BE2C (cell line): ENCODE data around the gene CUEDC1.
A peak's percentile ranks its signal among the peaks of the same experiment; 100 is the strongest.

Experiments used
- DNase-seq: peaks from one replicate; pipeline ENCODE4 v3.0.0-alpha.2; 2020
- H3K27me3 ChIP-seq: fragments of 250-450 bp; sonication (Bioruptor Pico); 2 replicates; pipeline ENCODE4 v1.5.1; 2020; ENCODE audit warnings: mild to moderate bottlenecking
- H3K36me3 ChIP-seq: fragments of 250-450 bp; sonication (Bioruptor Pico); 2 replicates; pipeline ENCODE4 v1.5.1; 2020; ENCODE audit warnings: mild to moderate bottlenecking
- H3K4me1 ChIP-seq: fragments of 250-450 bp; sonication (Bioruptor Pico); 2 replicates; pipeline ENCODE4 v1.5.1; 2020
- H3K4me3 ChIP-seq: 2 replicates; pipeline ENCODE4 v1.5.1; 2011; ENCODE audit warnings: low read depth, low read length
- H3K9me3 ChIP-seq: fragments of 250-450 bp; sonication (Bioruptor Pico); 2 replicates; pipeline ENCODE4 v1.5.1; 2020
- TF ChIP-seq, protein P1 (sequence below): IDR thresholded peaks from 2 replicates; pipeline ENCODE4 v1.5.1; 2012; ENCODE audit warnings: mild to moderate bottlenecking, low read depth, low read length

CUEDC1 gene

GRCh38 chr17:57999496-58000017, 44.3 kb upstream of the CUEDC1 start:
- peaks cover 70% of the 10 kb centered on the region for H3K36me3 ChIP-seq
- TF ChIP-seq, protein P1, sequence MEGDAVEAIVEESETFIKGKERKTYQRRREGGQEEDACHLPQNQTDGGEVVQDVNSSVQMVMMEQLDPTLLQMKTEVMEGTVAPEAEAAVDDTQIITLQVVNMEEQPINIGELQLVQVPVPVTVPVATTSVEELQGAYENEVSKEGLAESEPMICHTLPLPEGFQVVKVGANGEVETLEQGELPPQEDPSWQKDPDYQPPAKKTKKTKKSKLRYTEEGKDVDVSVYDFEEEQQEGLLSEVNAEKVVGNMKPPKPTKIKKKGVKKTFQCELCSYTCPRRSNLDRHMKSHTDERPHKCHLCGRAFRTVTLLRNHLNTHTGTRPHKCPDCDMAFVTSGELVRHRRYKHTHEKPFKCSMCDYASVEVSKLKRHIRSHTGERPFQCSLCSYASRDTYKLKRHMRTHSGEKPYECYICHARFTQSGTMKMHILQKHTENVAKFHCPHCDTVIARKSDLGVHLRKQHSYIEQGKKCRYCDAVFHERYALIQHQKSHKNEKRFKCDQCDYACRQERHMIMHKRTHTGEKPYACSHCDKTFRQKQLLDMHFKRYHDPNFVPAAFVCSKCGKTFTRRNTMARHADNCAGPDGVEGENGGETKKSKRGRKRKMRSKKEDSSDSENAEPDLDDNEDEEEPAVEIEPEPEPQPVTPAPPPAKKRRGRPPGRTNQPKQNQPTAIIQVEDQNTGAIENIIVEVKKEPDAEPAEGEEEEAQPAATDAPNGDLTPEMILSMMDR: peak; percentile 84
- no peak for DNase-seq
- H3K9me3 ChIP-seq: no peaks in the 10 kb centered on the region
- H3K4me1 ChIP-seq: peaks cover 2% of the 10 kb centered on the region; the same call in 1 of the 2 replicates
- no peak overlapping the region for H3K4me3 ChIP-seq
- no peaks in the 10 kb centered on the region for H3K27me3 ChIP-seq

GRCh38 chr17:57999010-57999495, 43.8 kb upstream of the CUEDC1 start:
- no peaks in the 10 kb centered on the region for H3K9me3 ChIP-seq
- H3K4me3 ChIP-seq: no peak overlapping the region
- H3K4me1 ChIP-seq: no peaks in the 10 kb centered on the region
- peaks cover 65% of the 10 kb centered on the region for H3K36me3 ChIP-seq
- TF ChIP-seq, protein P1: no peak
- no peak for DNase-seq
- H3K27me3 ChIP-seq: no peaks in the 10 kb centered on the region

DNA sequence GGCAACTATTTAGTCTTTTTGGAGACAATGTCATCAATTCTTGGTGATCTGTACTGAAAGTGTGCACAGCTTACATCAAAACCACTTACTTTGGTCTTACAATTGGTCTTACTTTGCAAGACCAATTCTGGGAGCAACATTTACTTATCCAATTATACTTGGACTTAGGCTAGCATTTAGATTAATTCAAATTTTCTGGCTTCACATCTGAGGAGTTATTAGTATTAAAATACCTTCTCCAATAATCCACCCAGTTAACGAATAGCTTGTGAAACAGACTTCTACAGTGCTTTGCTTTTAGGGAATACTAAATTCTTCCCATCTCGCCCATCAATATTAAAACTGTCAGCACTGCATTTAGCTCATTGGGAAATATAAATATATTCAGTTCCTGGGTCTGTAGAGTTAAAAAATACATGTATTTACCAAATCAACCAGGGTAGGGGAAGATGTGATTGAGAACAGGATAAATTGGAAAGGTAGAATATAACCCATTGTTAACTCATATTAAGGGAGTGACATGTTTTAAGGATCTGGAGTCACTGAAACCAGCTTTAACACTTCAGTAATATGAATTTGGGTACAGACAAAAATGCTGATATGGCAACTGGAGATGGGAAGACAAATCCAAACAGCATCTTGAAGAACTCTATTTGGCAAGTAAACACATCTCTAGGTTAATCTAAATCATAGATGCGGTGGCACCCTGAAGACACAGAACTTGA, 42.0 kb upstream of the CUEDC1 start:
- TF ChIP-seq, protein P1: no peak
- Histone ChIP-seq H3K9me3 (no peaks in the 10 kb centered on the region), H3K27me3 (no peaks in the 10 kb centered on the region), H3K36me3 (peaks cover 47% of the 10 kb centered on the region), H3K4me1 (peaks cover 5% of the 10 kb centered on the region), H3K4me3 (no peak overlapping the region)
- DNase-seq: no peak

GRCh38 chr17:57995076-57995956, 40.1 kb upstream of the CUEDC1 start:
- peaks cover 5% of the 10 kb centered on the region for H3K4me1 ChIP-seq
- H3K36me3 ChIP-seq: peaks cover 28% of the 10 kb centered on the region
- H3K27me3 ChIP-seq: no peaks in the 10 kb centered on the region
- H3K9me3 ChIP-seq: no peaks in the 10 kb centered on the region
- no peak overlapping the region for H3K4me3 ChIP-seq
- TF ChIP-seq, protein P1: peak; percentile 85
- peak; percentile 76 for DNase-seq

- TF ChIP-seq, protein P1: no peak
- no peaks in the 10 kb centered on the region for H3K27me3 ChIP-seq
- H3K4me1 ChIP-seq: peaks cover 5% of the 10 kb centered on the region
- no peaks in the 10 kb centered on the region for H3K9me3 ChIP-seq
- peaks cover 21% of the 10 kb centered on the region for H3K36me3 ChIP-seq
- DNase-seq: no peak
- no peak overlapping the region for H3K4me3 ChIP-seq
Measured at GRCh38 chr17:57994436-57994835, 39.2 kb upstream of the CUEDC1 start.
